ENCODE measurements around the gene COPS3. TPM values are rescaled to one million over a fixed set of nuclear protein-coding genes. Genes with fewer than 3 reads are reported as not detected.
"Not testable (repeated sequence)": the region's sequence is repeated elsewhere in the genome, so short reads cannot be mapped to it uniquely, and the experiment has no call there.

Gene COPS3
- total RNA-seq, 1 experiment from 2014 or later: 140 TPM

DNA sequence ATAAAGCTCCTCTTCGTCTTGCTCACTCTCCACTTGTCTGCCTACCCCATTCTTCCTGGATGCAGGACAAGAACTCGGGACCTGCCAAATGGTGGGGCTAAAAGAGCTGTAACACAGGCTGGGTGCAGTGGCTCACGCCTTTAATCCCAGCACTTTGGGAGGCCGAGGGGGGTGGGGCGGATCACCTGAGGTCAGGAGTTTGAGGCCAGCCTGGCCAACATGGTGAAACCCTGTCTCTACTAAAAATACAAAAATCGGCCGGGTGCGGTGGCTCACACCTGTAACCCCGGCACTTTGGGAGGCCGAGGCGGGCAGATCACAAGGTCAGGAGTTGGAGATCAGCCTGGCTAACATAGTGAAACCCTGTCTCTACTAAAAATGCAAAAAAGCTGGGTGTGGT lies 20.6 kb upstream of the COPS3 start:
- DNase-seq (ENCODE audit: low read depth): not testable (repeated sequence)

DNA sequence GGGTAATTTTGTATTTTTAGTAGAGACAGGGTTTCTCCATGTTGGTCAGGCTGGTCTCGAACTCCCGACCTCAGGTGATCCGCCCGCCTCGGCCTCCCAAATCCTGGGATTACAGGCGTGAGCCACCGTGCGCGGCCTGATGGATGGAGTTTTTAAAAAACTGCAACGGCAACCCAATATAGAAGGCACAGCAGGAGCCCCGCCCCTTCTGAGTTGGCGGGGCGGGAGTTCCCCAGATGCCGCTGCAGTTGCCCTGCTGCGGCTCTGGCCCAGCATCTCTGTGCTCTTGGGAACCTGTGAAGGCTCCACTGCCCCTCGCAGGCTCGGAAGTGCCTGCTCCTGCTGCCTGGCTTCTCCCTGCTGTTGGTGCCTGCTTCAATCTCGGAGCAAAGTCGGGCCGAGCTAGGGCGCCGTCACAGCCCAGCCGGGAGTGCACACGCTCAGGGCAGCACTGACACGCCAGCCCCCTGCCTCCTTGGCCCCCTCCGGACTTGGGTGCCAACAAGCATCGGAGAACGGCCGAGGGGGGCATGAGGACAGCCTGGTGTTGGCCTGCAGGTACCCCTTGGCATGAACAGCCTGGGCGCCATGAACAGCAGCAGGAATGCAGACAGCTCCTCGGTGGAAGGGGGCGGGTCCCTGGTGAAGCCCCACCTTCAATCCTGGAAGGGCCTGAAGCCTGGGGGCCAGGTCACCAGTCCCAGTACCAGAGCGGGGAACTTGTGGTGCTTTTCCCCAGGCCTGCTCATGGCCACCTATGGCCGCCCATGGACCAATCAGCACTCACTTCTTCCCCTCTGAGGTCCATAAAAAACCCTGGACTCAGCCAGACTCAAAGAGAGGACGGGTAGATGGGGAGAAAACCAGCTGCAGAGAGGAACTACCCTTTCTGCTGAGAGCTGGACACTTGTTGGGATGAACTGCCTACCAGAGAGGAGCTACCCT lies 19.9 kb upstream of the COPS3 start:
- DNase-seq (ENCODE audit: low read depth): peak; percentile 79

DNA sequence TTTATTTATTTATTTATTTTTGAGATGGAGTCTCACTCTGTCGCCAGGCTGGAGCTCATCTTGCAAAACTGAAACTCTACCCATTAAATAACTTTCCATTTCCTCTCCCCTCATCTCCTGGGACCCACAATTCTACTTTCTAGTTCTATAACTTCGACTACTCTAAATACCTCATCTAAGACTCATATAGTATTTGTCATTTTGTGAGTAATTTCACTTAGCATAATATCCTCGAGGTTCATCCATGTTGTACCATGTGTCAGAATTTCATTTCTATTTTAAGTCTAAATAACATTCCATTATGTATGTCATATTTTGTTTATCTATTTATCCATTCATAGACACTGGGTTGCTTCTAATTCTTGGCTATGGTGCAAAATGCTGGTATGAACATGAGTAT lies 17.1 kb upstream of the COPS3 start:
- DNase-seq (ENCODE audit: low read depth): no peak

DNA sequence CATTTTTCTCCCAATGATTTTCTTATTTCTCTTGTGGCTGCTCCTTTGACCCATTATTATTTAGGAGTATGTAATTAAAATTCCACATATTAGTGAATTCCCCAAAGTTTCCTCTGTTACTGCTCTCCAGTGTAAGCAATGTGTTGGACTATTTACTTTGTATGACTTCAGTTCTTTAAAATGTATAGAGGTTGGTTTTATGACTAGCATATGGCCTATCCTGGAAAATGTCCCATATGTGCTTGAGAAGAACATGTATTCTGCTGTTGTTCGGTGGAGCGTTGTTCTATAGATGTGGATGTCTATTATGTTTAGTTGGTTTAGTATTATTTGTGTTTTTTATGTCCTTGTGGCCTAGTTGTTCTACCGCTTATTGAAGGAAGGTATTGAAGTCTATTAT lies 16.2 kb upstream of the COPS3 start:
- no peak for DNase-seq (ENCODE audit: low read depth)

DNA sequence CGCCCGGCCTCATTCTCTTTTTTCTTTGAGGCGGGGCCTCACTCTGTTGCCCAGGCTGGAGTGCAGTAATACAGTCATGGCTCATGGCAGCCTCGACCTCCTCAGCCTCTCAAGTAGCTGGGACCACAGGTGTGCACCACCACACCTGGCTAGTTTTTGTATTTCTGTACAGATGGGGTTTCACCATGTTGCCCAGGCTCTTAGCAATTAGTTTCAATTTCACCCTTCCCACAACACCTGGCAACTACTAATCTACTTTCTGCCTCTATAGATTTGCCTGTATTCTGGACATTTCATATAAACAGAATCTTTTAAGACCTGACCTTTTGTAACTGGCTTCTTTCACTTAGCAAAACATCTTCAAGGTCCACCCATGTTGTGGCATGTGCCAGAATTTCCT lies 14.1 kb upstream of the COPS3 start:
- DNase-seq (ENCODE audit: low read depth): no peak

DNA sequence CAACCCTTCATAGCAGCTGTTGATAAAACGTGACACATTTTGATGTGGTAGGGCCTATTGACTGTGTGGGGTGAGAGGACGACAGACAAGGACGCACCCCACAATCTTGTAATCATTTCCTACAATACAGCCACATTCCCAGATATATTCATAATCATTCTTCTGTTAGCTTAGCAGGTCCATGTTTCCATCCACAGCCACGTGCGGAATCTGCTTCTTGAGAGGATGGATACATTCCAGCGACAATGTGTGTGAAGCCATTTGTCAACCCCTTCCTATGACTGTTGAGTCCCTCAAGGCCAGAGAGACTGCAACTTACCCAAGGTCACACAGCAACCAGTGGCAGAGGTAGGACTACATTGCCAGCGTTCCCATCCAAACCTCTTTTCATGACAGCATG lies 8.7 kb upstream of the COPS3 start:
- no peak for DNase-seq (ENCODE audit: low read depth)

DNA sequence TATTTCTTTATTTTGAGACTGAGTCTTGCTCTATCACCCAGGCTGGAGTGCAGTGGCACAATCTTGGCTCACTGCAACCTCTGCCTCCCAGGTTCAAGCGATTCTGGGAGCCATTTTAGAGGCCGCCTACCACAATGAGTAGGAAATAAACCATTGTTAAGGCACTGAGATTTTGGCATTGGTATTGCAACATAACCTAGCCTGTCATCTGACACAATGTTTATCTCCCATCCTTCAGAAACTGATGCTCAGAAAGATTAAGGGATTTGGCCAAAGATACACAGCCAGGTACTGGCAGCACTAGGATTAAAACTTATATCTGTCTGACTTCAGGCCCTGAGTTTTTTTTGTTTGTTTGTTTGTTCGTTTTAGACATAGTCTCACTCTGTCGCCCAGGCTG lies 8.0 kb upstream of the COPS3 start:
- DNase-seq (ENCODE audit: low read depth): no peak

DNA sequence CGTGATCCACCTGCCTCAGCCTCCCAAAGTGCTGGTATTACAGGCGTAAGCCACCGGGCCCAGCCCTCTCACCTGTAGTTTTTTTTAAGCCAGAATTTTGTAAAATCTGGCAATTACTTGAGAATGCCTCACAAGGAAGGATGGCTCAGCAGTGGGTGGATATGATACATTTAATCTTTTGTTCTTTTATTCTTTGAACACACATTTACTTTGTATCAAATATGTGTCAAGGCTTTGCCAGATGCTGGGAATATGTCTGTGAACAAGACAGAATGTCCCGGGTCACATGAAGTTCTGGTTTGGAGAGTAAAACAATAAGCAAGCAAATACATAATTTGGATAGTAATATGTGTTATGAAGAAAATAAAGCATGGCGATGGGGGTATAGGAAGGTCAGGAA lies 4.9 kb upstream of the COPS3 start:
- DNase-seq (ENCODE audit: low read depth): no peak

DNA sequence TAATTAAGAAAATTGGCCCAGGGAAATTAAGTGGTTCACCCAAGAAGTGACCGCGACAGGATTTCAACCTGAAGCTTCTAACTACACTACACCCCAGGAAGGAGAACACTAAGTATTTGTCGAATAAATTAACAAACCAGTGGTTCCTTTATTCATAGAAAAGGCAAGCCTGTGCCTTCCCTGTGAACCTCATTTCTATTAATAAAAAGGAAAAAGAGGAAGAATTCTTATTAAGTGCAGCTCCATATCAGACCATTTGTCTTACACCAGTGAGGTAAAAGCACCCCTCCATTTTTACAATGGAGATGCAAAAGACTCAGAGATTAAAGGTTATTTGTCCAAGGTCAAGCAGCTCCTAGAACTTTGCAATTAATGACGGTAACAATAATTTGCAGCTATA lies 1.7 kb downstream of the COPS3 start:
- DNase-seq (ENCODE audit: low read depth): no peak

DNA sequence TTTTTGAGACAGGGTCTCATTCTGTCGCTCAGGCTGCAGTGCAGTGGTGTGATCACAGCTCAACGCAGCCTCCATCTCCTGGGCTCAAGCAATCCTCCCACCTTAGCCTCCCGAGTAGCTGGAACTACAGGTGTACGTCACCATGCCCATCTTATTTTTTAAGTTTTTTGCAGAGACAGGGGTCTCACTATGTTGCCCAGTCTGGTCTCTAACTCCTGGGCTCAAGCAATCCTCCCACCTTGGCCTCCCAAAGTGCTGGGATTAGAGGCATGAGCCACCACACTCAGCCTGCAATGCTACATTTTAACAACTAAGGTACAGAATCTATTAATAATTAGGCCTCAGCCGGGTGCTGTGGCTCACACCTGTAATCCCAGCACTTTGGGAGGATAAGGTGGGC lies 3.6 kb downstream of the COPS3 start:
- not testable (repeated sequence) for DNase-seq (ENCODE audit: low read depth)

DNA sequence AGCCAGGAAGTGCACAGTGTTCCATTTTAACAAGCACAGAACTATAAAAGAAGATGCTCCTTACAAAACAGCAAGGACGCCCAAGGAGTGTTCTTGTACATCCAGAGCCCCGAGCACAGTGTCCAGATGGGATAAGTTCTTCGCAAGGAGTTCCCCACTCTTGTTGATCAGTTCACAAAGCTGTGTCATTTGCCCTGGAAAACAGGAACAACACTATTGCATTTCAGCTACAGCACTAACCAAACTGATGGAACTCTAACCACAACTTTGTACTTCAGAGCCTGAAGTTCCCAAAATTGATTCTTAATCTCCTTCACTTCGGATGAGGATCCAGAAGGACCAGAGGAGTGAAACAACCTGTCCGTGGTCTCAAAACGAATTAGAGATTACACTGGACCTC lies 5.1 kb downstream of the COPS3 start:
- no peak for DNase-seq (ENCODE audit: low read depth)

DNA sequence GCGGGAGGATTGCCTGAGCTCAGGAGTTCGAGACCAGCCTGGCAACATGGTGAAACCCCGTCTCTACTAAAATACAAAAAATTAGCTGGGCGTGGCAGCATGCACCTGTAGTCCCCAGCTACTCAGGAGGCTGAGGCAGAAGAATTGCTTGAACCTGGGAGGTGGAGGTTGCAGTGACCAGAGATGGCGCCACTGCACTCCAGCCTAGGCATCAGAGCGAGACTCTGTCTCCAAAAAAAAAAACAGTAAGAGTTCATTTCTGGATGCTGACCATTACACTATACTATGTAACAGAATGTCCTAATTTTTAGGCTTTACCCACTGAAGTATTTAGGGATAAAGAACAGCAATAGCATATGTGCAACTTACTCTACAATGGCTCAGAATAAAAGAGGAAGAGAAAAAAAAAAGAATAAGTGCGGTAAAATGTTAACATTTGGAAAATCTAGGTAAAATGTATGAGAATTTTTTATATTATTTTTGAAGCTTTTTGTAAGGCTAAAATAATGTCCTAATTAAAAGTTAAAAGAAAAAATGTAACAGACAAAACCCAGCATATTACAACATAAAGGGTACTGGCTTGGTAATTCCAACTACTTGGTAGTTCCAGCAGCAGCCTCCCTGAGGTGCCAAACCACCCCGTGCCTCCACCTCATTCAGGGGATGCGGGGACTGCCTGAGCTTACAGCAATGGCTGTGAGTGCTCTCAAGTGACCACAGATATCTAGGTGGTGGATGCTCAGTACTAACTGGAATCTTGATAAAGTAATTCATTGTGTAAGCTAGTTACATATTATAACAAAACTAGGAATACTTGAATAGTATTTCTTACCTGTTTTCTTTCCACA lies 10.9 kb downstream of the COPS3 start:
- DNase-seq (ENCODE audit: low read depth): no peak

DNA sequence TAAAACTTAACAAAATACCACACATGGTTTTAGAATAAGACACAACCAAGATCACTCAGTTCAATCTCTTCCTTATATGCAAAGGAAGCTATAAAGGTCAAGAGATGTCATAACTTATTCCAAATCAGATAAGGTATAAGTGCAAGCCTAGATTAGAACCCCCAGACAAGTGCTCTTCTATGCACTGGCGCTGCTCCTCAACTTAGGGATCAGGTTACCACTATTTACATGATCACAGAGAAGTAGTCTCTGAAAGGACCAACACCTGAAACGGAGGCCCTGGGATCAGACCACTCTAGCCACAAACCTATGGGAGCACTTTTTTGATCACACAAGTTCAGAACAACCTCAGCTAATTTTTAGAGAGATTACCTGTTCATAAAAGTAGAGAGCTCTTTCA lies 16.6 kb downstream of the COPS3 start:
- DNase-seq (ENCODE audit: low read depth): no peak

DNA sequence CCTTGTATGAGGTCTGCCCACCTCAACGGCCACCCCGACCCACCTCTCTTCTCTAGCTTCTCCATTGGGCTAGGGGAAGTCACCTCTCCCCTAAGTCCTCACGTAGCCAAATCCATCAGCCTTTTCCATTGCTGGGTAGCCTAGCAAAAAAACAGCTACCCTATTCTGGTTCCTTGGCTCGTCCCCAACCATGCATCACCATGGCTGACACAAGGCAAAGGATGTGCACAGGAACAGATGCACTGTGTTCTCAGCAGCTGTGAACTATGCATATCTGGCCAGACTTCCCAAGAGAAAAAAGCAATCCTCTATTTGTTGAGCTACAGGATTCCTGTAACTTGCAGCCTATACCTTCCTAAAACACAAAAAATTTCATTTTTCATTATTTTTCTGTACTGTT lies 22.0 kb downstream of the COPS3 start:
- no peak for DNase-seq (ENCODE audit: low read depth)

DNA sequence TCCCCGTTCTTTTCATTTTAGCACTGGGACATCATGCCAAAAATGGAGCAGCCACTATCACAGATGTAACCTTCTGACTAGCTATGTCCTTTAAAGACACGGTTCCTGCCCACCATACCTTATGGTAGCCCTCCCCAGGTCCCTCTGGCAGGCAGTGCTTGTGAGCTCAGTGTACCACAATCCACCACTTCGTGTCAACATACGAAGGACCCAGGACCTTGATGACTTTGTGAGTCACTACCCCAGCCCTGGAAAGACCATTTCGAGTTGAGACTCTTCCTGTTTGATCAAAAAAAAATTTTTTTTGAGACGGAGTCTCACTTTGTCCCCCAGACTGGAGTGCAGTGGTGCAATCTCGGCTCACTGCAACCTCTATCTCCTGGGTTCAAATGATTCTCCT lies 23.0 kb downstream of the COPS3 start:
- DNase-seq (ENCODE audit: low read depth): no peak

DNA sequence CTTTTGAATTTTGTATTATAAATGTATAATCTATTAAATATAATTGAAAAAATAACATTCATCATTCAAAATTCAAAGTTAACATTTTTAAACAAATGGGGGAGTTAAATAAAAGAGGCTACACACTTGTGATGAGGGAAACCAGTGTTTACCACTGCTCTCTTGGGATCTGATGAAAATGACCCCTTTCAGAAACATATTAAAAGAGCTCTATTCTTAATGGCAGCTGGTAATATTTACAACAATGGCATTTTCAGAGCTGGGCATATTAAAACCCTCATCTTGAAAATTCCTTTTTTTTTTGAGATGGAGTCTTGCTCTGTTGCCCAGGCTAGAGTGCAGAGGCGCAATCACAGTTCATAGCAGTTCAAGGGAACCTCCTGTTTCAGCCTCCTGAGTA lies 24.7 kb downstream of the COPS3 start:
- no peak for DNase-seq (ENCODE audit: low read depth)

DNA sequence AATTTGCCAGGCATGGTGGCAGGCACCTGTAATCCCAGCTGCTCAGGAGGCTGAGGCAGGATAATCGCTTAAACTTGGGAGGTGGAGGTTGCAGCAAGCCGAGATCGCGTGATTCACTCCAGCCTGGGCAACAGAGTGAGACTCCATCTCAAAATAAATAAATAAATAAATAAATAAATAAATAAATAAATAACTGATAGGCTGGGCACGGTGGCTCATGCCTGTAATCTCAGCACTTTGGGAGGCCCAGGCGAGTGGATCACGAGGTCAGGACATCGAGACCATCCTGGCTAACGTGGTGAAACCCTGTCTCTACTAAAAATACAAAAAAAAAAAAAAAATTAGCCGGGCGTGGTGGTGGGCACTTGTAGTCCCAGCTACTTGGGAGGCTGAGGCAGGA lies 25.4 kb downstream of the COPS3 start:
- not testable (repeated sequence) for DNase-seq (ENCODE audit: low read depth)

DNA sequence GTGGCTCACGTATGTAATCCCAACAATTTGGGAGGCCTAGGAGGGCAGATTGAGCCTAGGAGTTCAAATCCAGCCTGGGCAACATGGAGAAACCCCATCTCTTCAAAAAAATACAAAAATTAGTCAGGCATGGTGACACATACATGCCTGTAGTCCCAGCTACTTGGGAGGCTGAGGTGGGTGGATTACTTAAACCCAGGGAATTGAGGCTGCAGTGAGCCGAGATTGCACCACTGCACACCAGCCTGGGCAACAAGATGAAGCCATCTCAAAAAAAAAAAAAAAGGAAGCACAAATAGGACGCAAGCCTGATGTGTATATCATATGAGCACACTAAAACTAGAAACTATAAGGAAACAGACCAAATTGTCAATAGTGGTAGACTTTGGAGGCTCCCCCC lies 27.0 kb downstream of the COPS3 start:
- DNase-seq (ENCODE audit: low read depth): no peak

DNA sequence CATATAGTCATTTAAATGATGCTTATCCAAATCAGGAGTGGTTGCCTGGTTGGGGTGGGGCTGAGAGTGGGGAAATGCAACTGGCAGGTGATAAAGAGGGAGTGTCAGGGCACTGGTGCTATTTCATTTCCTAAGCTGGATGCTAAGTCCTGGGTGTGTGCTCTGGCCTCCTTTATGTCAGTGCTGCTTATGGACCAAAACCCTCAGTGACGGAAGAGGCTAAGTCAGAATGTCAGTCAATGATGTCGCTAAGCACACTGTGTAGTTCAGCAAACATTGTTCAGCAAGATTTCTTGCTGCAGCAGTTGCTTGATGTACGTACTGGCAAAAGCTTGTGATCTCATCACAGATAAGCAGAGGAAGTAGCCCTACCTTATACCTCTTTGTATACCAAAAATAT lies 27.6 kb downstream of the COPS3 start:
- no peak for DNase-seq (ENCODE audit: low read depth)

DNA sequence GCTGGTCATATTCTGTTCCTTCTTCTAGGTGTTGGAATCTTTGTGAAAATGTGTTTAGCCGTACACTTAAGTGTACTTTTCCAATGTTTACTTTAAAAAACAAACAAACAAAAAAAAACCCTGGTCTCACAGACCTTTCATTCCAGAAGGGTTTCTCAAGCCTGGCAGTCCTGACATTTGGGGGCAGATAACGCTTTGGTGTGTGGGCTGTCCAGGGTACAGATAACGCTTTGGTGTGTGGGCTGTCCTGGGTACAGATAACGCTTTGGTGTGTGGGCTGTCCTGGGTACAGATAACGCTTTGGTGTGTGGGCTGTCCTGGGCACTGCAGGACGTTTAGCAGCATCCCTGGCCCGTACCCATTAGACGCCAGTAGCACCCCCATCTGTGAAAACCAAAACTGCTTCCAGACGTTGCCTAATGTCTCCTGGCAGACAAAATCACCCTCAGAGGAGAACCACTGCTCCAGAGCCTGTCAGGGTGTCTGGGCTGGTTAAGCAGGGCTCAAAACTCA lies 28.8 kb downstream of the COPS3 start:
- no peak for DNase-seq (ENCODE audit: low read depth)

DNA sequence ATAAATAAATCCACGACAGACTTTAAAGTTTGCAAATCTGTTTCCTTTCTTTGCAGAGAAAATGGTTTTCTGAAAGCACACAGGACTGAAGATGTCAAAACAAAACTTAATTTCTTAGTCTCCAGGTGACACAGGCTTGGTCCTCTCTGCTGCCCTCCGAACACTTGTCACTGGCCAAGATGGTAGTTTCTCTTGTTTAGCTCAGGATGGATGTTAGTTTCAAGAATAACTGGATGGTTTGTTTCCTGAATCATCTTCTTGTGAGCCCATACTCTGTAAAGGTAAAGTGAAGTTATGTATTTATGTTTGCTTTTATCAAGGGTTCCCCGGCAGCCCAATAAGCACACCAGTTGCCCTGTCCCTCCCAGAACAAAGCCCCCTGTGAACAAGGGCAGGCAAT lies 34.2 kb downstream of the COPS3 start:
- DNase-seq (ENCODE audit: low read depth): no peak

DNA sequence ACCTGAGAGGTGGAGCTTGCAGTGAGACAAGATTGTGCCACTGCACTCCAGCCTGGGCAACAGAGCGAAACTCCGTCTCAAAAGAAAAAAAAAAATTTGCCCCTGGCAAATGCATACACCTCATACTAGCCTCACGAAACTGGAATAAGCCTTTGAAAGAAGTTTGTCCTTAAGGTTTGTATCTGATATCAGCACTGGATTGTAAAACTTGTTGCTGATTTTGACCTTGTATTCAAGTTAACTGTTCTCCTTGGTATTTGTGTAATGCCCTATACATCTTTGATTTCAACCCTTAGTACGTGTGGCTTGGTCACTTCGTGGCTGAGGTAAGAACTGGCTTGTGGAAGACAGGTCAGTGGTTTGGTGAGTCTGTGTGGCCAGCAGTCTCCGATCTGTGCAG lies 37.9 kb downstream of the COPS3 start:
- no peak for DNase-seq (ENCODE audit: low read depth)

DNA sequence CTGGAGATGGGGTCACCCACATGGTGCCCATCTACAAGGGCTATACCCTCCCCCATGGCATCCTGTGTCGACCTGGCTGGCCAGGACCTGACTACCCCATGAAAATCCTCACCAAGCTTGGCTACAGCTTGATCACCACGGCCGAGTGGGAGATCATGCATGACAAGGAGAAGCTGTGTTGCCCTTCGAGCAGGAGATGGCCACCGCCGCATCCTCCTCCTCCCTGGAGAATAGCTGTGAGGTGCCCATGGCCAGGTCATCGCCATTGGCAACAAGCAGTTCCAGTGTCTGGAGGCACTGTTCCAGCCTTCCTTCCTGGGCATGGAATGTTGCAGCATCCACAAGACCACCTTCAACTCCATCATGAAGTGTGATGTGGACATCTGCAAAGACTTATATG lies 38.8 kb downstream of the COPS3 start:
- no peak for DNase-seq (ENCODE audit: low read depth)
